SH-SY5Y (cell line): ENCODE results near the gene STX7.

Source experiments
- GATA2 ChIP-seq: IDR thresholded peaks from 2 replicates; pipeline ENCODE4 v1.6.1; 2011; ENCODE audit warnings: mild to moderate bottlenecking, low read depth, low read length
- GATA3 ChIP-seq: IDR thresholded peaks from 2 replicates; pipeline ENCODE4 v1.6.1; 2011; ENCODE audit warnings: low read depth, mild to moderate bottlenecking, low read length, moderate library complexity

The STX7 gene, protein sequence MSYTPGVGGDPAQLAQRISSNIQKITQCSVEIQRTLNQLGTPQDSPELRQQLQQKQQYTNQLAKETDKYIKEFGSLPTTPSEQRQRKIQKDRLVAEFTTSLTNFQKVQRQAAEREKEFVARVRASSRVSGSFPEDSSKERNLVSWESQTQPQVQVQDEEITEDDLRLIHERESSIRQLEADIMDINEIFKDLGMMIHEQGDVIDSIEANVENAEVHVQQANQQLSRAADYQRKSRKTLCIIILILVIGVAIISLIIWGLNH

DNA sequence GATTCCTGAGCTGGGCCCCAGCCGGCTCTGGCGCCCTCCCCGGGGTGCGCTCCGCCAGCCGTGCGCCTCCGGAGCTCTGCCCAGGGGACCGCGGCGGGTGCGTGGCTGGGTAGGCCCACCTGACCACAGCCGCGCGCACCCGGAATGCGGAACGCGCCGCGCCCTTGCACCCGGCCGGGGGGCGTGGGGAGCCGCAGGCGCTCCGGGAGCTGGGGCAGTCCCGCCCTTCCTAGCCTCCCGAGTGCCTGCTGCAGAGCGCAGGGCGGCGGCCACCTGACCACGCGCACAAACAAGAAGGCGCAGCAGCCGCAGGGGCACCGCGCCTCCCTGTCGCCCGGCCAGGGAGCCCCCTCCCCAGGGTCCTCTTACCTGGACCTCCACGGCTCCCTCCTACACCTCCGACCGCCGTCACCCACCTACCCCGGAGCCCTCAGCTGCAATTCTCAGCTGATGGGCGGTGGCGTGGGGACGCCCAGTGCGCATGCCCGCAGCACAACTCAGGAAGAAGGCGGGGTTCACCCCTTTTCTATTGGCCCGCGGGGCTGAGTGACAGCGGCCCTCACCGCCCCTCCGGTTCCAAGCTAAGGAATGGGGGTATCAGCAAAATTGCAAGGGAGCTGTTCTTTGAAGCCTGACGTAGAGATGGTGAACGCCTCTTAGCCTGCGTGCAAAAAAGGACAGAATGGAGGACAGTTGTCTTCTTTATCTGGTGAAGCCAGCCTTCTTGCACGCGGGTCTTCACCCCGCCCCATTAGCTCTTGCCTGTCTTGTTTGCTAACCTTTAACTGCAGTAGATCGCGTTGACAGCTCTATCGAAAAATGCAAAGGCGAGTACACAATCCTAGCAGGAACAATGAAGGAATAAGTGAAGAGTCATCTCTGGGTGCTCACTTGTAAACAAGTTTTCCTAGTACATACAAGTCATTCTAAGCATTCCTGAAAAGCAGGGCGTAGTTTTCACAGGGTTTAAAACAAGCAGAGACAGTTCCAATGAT is at the start of gene STX7:
TSS of gene STX7 (minus strand) at position 479 of the 995 bp plus-strand sequence. CDS start 9,586 bp downstream, outside the sequence.
- TF ChIP-seq GATA2, result no peak
- no peak for TF ChIP-seq GATA3

- TF ChIP-seq GATA2 (no peak), GATA3 (no peak)
Observed at GRCh38 chr6:132552372-132552771, 39.5 kb upstream of the STX7 start, which contains the start of gene TAAR8. Gene TAAR8, plus strand, starts transcription at chr6:132552672. Its CDS starts 21 bp downstream, at chr6:132552693.

GRCh38 chr6:132551214-132551613 is 38.3 kb upstream of the STX7 start:
- TF ChIP-seq GATA3, result no peak
- TF ChIP-seq GATA2, result no peak

DNA sequence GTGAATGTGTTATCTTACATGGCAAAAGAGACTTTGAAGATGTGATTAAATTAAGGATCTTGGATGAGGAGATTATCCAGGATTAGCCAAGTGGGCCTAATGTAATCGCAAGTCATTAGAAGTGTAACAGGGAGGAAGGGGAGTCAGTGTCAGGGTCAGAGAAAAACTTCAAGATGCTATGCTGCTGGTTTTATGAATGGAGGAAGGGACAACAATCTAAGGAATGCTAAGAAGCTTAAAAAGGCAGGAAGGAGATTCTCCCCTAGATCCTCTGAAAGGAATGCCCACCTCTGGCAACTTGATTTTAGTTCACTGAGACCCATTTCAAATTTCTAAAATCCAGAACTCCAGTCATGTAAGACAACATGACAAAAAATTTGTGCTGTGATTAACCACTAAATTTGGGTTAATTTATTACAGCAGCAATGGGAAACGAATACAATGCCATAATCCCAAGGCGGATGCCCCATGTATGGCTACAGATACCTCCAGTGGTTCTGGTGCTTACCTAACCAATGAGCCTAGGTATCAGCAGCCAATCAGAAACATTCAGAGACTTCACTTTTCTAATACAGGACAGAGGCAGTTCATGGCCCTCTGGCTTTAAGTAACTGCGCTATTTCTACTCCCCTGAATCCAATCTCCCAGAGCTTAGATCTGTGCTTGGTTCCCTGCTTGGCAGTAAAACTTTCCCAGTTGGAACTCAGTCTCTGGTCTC is 36.0 kb upstream of the STX7 start:
- TF ChIP-seq GATA3 (no peak), GATA2 (no peak)

- TF ChIP-seq GATA3 (no peak), GATA2 (no peak)
Observed at GRCh38 chr6:132544826-132545225, 31.9 kb upstream of the STX7 start.

- TF ChIP-seq GATA3, result no peak
- no peak for TF ChIP-seq GATA2
Observed at GRCh38 chr6:132537977-132538376, 25.1 kb upstream of the STX7 start, which contains the start of gene TAAR9. Gene TAAR9, plus strand, starts transcription at chr6:132538277. Its CDS starts 13 bp downstream, at chr6:132538290.

GRCh38 chr6:132537145-132537544 is 24.2 kb upstream of the STX7 start:
- TF ChIP-seq GATA3 (no peak), GATA2 (no peak)

DNA sequence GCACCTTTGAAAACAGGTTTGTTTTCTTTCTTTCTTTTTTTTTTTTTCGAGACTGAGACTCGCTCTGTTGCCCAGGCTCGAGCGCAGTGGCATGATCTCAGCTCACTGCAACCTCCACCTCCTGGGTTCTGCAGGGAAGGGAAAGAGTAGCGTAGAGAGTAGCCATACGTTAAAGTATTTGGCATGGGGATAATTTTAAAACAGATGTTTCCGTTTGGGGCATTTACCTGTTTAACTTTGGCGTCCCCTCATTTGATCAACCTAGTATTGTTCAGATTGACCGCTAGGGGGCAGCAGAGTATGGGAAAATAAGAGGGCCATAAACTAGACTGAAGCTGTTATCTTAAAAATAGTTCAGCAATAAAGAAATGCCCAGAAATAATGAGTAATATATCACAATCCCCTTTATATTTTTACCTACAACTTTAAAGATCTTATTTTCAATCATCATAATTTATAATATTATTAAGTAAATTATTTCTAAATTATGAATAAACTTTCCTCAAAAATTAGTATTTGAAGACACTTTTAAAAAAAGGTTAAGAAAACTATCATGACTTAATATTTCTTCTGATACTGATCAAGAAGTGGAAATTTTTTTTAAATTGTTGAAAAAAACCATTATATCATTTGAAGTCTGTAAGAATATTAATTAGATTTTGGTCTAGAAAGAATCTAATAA is 17.5 kb upstream of the STX7 start:
- no peak for TF ChIP-seq GATA3
- TF ChIP-seq GATA2, result no peak

DNA sequence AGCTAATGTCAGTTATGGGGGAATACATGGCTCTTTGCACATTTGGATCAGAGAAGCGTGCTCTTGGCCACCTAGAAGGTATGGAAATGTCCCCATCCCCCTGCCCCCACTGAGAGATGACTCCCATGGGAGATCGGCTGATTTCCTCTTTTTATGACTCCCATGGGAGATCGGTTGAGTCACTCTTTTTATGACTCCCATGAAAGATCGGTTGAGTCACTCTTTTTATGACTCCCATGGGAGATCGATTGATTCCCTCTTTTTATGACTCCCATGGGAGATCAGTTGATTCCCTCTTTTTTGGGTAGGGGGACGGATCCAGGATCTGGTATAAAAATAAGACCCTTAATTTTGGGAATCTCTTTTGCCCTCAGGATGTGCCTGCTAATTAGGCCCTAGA is 14.9 kb upstream of the STX7 start:
- TF ChIP-seq GATA2, result no peak
- TF ChIP-seq GATA3, result no peak

- no peak for TF ChIP-seq GATA2
- no peak for TF ChIP-seq GATA3
Observed at GRCh38 chr6:132526461-132526860, 13.5 kb upstream of the STX7 start.

DNA sequence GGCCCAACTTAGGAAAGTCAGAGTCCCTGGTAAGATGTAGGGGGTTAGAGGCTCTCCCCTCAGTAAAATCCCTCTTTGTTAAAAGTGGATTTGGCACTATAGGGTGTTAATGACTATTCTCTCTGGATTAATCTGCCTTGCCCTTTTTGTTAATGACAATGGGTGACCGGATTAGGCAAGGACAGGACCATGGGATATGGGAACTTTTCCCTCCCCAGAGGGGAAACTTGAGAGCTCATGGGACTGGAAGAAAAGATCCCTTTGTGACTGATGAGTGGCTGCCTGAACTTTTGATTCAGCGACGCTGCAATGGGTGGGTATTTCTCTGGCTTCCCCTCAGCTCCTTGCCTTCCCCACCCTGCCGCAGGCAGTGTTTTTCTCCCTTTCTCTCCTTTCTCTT is 12.9 kb upstream of the STX7 start:
- no peak for TF ChIP-seq GATA2
- TF ChIP-seq GATA3, result no peak

DNA sequence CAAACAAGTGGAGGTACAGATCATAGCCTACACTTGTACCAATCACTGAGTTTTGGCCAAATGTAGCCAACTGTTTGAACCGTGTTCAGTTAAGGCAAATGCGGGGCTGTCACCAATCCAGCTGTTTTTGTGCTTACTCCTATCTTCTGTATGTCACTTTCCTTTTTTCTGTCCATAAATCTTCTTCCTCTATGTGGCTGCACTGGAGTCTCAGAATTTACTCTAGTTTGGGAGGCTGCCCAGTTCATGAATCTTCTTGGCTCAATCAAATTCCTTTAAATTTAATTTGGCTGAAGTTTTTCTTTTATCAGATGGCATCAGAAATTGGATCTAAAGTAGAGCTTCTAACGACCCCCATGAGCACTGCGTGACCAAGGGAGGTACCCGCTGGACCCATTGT is 11.7 kb upstream of the STX7 start:
- TF ChIP-seq GATA2 (no peak), GATA3 (no peak)

GRCh38 chr6:132520953-132521352 is 8.0 kb upstream of the STX7 start:
- no peak for TF ChIP-seq GATA2
- TF ChIP-seq GATA3, result no peak
